Psoas muscle (tissue), 8 donors: ENCODE data around the gene HMG20B. TPM values are rescaled to one million over a fixed set of nuclear protein-coding genes. Genes with fewer than 3 reads are reported as not detected.

Source experiments
- ATAC-seq, 4 donors: fragments of 200-7000 bp; cut with Tn5 transposase; one replicate each; pipeline ENCODE4 v1.9.1; 2020; ENCODE audit warnings: moderate library complexity in 3 of 4, mild to moderate bottlenecking in 2 of 4
- DNase-seq, 2 donors: peaks; one replicate each; pipeline ENCODE4 v3.0.0-alpha.2; 2020
- H3K27ac ChIP-seq: fragments of 200-600 bp; one replicate; pipeline ENCODE4 v1.8.0; 2022
- H3K27me3 ChIP-seq, 3 donors: fragments of 200-600 bp in 1 of 3; one replicate each; pipeline versions ENCODE4 v1.6.1 to v1.8.0; 2013 to 2022; ENCODE audit warnings: low read length in 2 of 3, mild to moderate bottlenecking in 2 of 3, moderate library complexity in 1 of 3; ENCODE audit not compliant: insufficient read depth in 3 of 3
- H3K36me3 ChIP-seq, 2 donors: fragments of 200-600 bp in 1 of 2; one replicate each; pipeline versions ENCODE4 v1.6.1 to v1.8.0; 2013 to 2022; ENCODE audit warnings: low read depth in 1 of 2, mild to moderate bottlenecking in 1 of 2, moderate library complexity in 1 of 2; ENCODE audit not compliant: insufficient read depth in 1 of 2
- H3K4me1 ChIP-seq: fragments of 200-600 bp; one replicate; pipeline ENCODE4 v1.8.0; 2022
- H3K4me3 ChIP-seq: fragments of 200-600 bp; one replicate; pipeline ENCODE4 v1.8.0; 2022; ENCODE audit warnings: mild to moderate bottlenecking
- H3K9me3 ChIP-seq: fragments of 200-600 bp; one replicate; pipeline ENCODE4 v1.8.0; 2022
- WGBS, 3 donors: extraction: QIAGEN DNeasy Blood & Tissue Kit; methylation state at CpG; one replicate each; pipeline versions ENCODE4 v1.1.6 to v1.1.7; 2013; 5-methylcytosine and 5-hydroxymethylcytosine counted together
- intact Hi-C, 2 donors: fragments of 100-400 bp; cut with DNase I; formaldehyde crosslinking; loops; one replicate each; pipeline versions ENCODE4 v1.11.0 to v1.14.2; 2022
- polyA plus RNA-seq, 3 donors: library from polyadenylated mRNA; stranded (reverse); fragments of 200-250 nt; gene quantifications; one replicate each; pipeline ENCODE4 v1.2.3, GENCODE V29; 2013
- total RNA-seq, 4 donors: library from RNA; stranded (reverse); fragmentation: NEBNext Ultra II Directional in 2 of 4; extraction: Animal tissue kit (Norgen Biotek cat#: 25700) in 2 of 4; gene quantifications; one replicate each; pipeline versions ENCODE4 v1.2.1 to v1.2.4, GENCODE V29; 2021 to 2023
- TF ChIP-seq, protein P1 (sequence below): fragments of 200-600 bp; IDR thresholded peaks from one replicate; pipeline ENCODE4 v1.8.0; 2022; ENCODE audit warnings: antibody characterized with exemption
- donor health status: healthy with polysubstance abuse.
- donor health status: DM: no; HTN: no; CAD: no; lungs with moderate emphysema.
- donor health status: Bipolar disorder and iron deficiency.
- donor health status: healthy.
- donor health status: DM: yes; HTN: yes; CAD: no.
- donor health status: DM: no; HTN: no; CAD: no.
- donor health status: DM: no; HTN: no; CAD: no.
- donor health status: DM: yes; HTN: yes; CAD: no.

Gene HMG20B
- total and polyA plus RNA-seq, 7 donors, result 14.3 to 27.2 (median 24.7) TPM

DNA sequence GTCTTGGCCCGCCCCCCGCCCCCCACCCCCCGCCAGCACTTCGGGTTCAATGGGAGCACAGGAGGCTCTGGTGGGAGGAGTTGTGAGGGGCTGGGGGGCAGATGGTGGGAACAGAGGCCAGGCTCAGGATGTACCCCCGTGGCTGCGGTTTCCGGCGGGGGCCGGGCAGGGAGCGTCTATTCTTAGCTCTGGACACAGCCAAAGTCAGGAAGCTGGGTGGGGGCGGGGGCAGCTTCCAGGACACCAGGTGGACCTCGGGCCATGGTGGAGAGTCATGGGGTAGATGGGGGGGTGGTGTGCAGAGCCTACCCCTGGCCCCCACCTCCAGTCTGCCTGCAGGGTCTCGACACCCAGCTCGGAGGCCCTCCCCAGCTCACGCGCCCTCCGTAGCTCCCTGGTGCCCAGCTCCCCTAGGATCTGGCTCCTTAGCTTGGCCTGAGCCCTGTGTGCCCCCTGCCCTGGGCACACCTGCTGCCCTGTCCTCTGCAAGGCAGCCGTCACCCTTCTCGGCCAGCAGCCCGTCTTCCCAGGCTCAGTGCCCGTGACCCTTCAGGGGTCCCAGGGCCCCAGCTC is 36.1 kb downstream of the HMG20B start:
- peaks cover 5% of the 10 kb centered on the region for H3K4me1 ChIP-seq
- no peak overlapping the region for H3K27ac ChIP-seq
- peaks cover 0 to 30% of the 10 kb centered on the region in 2 donors for H3K36me3 ChIP-seq
- 35 to 49% (median 48%) methylated on average over 14 to 21 of the region's 21 CpGs for WGBS, 3 donors
- no peak overlapping the region for H3K4me3 ChIP-seq
- DNase-seq (peak in 1 of 2 donors; percentile 61), ATAC-seq (peak; percentile 27 to 63 (median 34))
- intact Hi-C loops, result no loop called here
- TF ChIP-seq, protein P1, sequence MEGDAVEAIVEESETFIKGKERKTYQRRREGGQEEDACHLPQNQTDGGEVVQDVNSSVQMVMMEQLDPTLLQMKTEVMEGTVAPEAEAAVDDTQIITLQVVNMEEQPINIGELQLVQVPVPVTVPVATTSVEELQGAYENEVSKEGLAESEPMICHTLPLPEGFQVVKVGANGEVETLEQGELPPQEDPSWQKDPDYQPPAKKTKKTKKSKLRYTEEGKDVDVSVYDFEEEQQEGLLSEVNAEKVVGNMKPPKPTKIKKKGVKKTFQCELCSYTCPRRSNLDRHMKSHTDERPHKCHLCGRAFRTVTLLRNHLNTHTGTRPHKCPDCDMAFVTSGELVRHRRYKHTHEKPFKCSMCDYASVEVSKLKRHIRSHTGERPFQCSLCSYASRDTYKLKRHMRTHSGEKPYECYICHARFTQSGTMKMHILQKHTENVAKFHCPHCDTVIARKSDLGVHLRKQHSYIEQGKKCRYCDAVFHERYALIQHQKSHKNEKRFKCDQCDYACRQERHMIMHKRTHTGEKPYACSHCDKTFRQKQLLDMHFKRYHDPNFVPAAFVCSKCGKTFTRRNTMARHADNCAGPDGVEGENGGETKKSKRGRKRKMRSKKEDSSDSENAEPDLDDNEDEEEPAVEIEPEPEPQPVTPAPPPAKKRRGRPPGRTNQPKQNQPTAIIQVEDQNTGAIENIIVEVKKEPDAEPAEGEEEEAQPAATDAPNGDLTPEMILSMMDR, result no peak
- H3K9me3 ChIP-seq, result no peaks in the 10 kb centered on the region
- peaks cover 0 to 34% (median 7%) of the 10 kb centered on the region in 3 donors for H3K27me3 ChIP-seq

DNA sequence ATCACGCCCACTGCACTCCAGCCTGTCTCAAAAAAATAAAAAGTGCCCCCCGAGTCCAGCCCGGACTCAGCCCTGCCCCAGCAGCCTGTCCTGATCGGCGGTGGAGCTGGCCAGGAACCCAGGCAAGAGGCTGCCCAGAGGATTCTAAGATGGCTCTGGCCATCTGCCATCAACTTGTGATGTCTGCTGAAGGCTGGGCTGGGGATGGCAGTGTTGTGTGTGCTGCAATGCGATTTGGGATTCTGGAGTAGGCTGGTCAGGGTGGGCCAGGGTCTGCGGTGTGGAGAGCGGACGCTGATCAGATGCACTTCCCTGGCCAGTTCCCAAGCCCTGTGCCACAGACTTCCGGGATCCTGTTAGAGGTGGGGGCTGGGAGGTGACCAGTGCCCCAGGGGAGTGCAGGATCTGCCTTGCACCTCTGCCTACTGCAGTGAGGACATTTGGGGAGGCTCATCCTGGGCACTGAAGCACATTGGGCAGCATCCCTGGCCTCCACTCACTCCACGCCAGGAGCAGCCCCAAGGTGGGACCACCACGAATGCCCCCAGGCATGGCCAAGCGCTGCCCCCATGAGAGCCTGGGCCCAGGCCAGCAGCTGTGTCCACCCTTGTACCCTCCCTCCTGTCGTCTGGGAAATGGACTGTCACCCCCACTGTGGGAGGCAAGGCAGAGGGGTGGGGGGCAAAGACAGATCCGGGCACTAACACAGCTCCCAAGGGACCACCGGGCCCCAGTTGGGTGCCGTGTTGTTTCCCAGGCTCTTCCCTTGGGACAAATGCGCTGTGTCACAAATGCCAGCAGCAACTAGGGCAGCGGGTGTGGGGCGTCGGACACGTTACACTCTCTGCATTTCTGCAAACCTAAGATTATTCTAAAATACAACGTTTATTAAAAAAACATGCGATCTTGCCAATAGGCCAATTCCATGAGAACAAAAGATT is 37.3 kb downstream of the HMG20B start:
- intact Hi-C loops, result loop anchor here in 1 of 2 donors (10.0 kb wide), 1 partner anchor 305 kb away; no protein-coding TSS in a partner anchor
- DNase-seq, result no peak

DNA sequence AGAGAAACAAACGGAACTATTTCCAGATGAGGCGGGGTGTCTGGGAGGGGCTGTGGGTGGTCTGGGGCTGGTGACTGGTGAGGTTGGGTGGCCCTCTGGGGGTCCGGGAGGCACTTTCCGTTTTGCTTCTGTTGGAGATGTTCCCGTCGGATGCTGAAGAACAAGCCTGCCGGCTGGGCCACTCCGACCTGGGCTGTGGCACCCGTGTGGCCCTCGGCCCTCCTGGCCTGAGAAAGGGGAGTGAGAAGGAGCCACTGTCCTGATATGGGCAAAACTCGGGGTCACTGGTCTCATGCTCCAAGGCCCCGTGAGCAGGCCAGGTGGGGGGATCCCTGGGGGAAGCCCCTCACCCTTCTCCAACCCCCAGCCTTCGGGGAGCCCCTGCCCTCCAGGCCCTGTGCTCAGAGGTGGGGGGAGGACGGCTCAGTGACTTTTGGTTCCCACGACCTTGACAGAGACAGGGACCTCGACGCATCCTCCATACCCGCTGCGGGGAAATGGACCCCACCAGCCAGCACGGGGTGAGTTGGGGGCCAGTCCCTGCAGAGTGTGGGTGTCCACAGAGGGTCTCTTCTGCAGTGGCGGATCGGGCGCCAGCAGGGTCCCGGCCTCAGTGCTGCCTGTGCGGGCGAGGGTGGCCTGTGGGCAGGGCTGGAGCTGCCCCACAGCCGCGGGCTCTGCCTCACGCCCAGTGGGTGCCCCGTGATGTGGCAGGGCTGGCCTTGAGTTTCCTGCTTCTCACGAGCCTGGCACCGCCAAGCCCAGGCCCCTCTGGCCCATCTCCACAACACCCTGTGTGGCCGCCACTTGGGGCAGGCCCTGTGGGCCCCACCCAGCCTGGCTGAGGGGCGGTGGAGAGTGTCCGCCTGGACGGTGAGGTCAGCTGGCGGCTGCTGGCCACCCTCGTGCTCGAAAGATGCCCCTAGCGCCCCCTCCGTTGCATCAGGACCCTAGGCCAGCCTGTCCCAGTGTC is 38.3 kb downstream of the HMG20B start:
- intact Hi-C loops, result loop anchor here in 1 of 2 donors (10.0 kb wide), 1 partner anchor 306 kb away; no protein-coding TSS in a partner anchor
- Histone ChIP-seq H3K4me3 (no peak overlapping the region), H3K27ac (no peak overlapping the region), H3K27me3 (peaks cover 0 to 16% (median 4%) of the 10 kb centered on the region in 3 donors), H3K4me1 (peaks cover 5% of the 10 kb centered on the region), H3K36me3 (peaks cover 0 to 39% of the 10 kb centered on the region in 2 donors), H3K9me3 (no peaks in the 10 kb centered on the region)
- TF ChIP-seq, protein P1, result no peak
- 83 to 86% (median 84%) methylated on average over 38 to 41 of the region's 41 CpGs for WGBS, 3 donors
- ATAC-seq (no peak), DNase-seq (no peak)

More for the DNA sequence above, 37.3 kb downstream of the HMG20B start:
- no peak overlapping the region for H3K27ac ChIP-seq
- no peak overlapping the region for H3K4me3 ChIP-seq
- TF ChIP-seq, protein P1, result no peak
- H3K27me3 ChIP-seq, result peaks cover 0 to 26% (median 4%) of the 10 kb centered on the region in 3 donors
- peaks cover 0 to 35% of the 10 kb centered on the region in 2 donors for H3K36me3 ChIP-seq
- no peaks in the 10 kb centered on the region for H3K9me3 ChIP-seq
- H3K4me1 ChIP-seq, result peaks cover 5% of the 10 kb centered on the region
- ATAC-seq, result no peak
- WGBS, 3 donors, result 64 to 71% (median 65%) methylated on average over 24 of the region's 24 CpGs

DNA sequence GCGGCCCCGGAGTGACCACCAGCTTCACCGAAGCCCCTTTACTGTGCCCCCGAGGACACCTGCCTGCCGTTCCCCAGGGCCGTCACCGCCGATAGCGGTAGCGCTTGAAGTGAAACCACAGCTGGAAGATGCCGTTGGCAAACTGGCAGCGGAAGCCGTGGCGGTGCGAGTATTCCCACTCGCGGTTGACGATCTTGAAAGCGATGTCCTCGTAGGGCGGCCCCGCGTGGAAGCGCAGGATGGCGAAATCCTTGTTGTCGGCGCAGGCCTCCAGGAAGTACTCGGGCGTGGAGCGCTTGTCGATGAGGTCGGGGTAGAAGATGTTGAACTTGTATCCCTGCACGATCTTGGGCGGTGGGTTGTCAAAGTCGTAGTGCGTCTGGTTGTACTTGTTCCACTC is 39.1 kb downstream of the HMG20B start:
- H3K4me1 ChIP-seq, result peaks cover 5% of the 10 kb centered on the region
- DNase-seq (no peak), ATAC-seq (no peak)
- peaks cover 0 to 43% of the 10 kb centered on the region in 2 donors for H3K36me3 ChIP-seq
- H3K4me3 ChIP-seq, result no peak overlapping the region
- H3K27ac ChIP-seq, result no peak overlapping the region
- 94 to 96% (median 95%) methylated on average over 36 of the region's 36 CpGs for WGBS, 3 donors
- intact Hi-C loops, result loop anchor here in 1 of 2 donors (10.0 kb wide), 1 partner anchor 307 kb away; no protein-coding TSS in a partner anchor
- TF ChIP-seq, protein P1, result no peak
- no peaks in the 10 kb centered on the region for H3K9me3 ChIP-seq
- H3K27me3 ChIP-seq, result peaks cover 0 to 8% (median 4%) of the 10 kb centered on the region in 3 donors
